Muscle of arm (tissue), 12 donors: ENCODE measurements around the gene SLC27A4. TPM values are rescaled to one million over a fixed set of nuclear protein-coding genes. Genes with fewer than 3 reads are reported as not detected.

Experiments
- polyA plus RNA-seq, 12 donors: library from polyadenylated mRNA; unstranded; fragments of 120-200 nt; gene quantifications; one replicate each; pipeline ENCODE4 v1.2.1, GENCODE V29; 2013; ENCODE audit not compliant: insufficient read length in 12 of 12

The SLC27A4 gene
- polyA plus RNA-seq, 12 donors = 4.6 to 12.0 (median 9.8) TPM; not detected in 1

Other genes starting within 250 kb of the SLC27A4 start
- gene PTGES2, start 212.8 kb upstream of the SLC27A4 start, polyA plus RNA-seq = 10 to 100 TPM in 11 of 12 donors, not detected in 1; 24.4 to 37.2 (median 33.4) TPM
- 1 to 10 TPM in 1 of 12 donors, under 1 TPM in 7, not detected in 4; 0.31 to 6.2 (median 0.70) TPM for gene LCN2, start 191.1 kb upstream of the SLC27A4 start, polyA plus RNA-seq
- 10 to 100 TPM in 11 of 12 donors, not detected in 1; 16.6 to 61.6 (median 22.2) TPM for gene BBLN, start 180.3 kb upstream of the SLC27A4 start, polyA plus RNA-seq
- 100 to 1,000 TPM in 7 of 12 donors, 10 to 100 TPM in 4, not detected in 1; 79.1 to 228 (median 101) TPM for gene CIZ1, start 149.0 kb upstream of the SLC27A4 start, polyA plus RNA-seq
- gene DNM1, start 137.1 kb upstream of the SLC27A4 start, polyA plus RNA-seq = 100 to 1,000 TPM in 1 of 12 donors, 10 to 100 TPM in 10, not detected in 1; 24.3 to 190 (median 43.5) TPM
- 100 to 1,000 TPM in 3 of 12 donors, 10 to 100 TPM in 9; 78.4 to 143 (median 88.3) TPM for gene GOLGA2, start 64.5 kb upstream of the SLC27A4 start, polyA plus RNA-seq
- 10 to 100 TPM in 10 of 12 donors, not detected in 2; 17.7 to 28.9 (median 21.2) TPM for gene SWI5, start 64.3 kb upstream of the SLC27A4 start, polyA plus RNA-seq
- 10 to 100 TPM in 11 of 12 donors, not detected in 1; 17.6 to 23.5 (median 21.5) TPM for gene TRUB2, start 18.1 kb upstream of the SLC27A4 start, polyA plus RNA-seq
- gene COQ4, start 17.7 kb upstream of the SLC27A4 start, polyA plus RNA-seq = 100 to 1,000 TPM in 1 of 12 donors, 10 to 100 TPM in 11; 23.1 to 171 (median 25.8) TPM
- 10 to 100 TPM in 11 of 12 donors, not detected in 1; 41.1 to 68.5 (median 59.9) TPM for gene URM1, start 30.8 kb downstream of the SLC27A4 start, polyA plus RNA-seq
- gene CERCAM, start 80.3 kb downstream of the SLC27A4 start, polyA plus RNA-seq = 100 to 1,000 TPM in 4 of 12 donors, 10 to 100 TPM in 7, not detected in 1; 79.6 to 112 (median 87.6) TPM
- gene ODF2, start 115.5 kb downstream of the SLC27A4 start, polyA plus RNA-seq = 10 to 100 TPM in 11 of 12 donors, not detected in 1; 20.9 to 52.4 (median 26.8) TPM
- gene GLE1, start 164.2 kb downstream of the SLC27A4 start, polyA plus RNA-seq = 10 to 100 TPM in 11 of 12 donors, not detected in 1; 18.3 to 23.8 (median 21.1) TPM
- gene SPTAN1, start 212.1 kb downstream of the SLC27A4 start, polyA plus RNA-seq = 100 to 1,000 TPM; 222 to 770 (median 291) TPM